GM12878 (cell line): ENCODE results near the gene CHMP2B. TPM values are rescaled to one million over a fixed set of nuclear protein-coding genes. Genes with fewer than 3 reads are reported as not detected.

ENCODE experiments used
- ATAC-seq: fragments of 200-7000 bp; cut with Tn5 transposase; 3 replicates; pipeline ENCODE4 v1.9.1; 2020; ENCODE audit warnings: mild to moderate bottlenecking, moderate library complexity
- BruUV-seq: library from RNA; stranded (reverse); fragments of 400-500 nt; replicated peaks from 2 replicates; lab custom pipeline; 2021; lab: Mats Ljungman, UMichigan
- CTCF ChIA-PET: fragments of 300-600 bp; sonication (Branson Sonifier 250); formaldehyde crosslinking; extraction: SDS; loops from one replicate; lab custom pipeline; 2021; ENCODE audit warnings: inconsistent platforms; lab: Yijun Ruan, JAX
- POLR2A ChIA-PET: fragments of 350-600 bp; formaldehyde crosslinking; extraction: SDS; loops from one replicate; lab custom pipeline; 2021; ENCODE audit warnings: inconsistent platforms; lab: Charles Lee
- RAD21 ChIA-PET: fragments of 300-600 bp; sonication (Branson Sonifier 250); formaldehyde crosslinking; loops from one replicate; lab custom pipeline; 2023; ENCODE audit warnings: antibody characterized with exemption; ENCODE audit not compliant: unreplicated experiment; lab: Charles Lee
- SMC1A ChIA-PET: fragments of 300-600 bp; sonication (Branson Sonifier 250); formaldehyde crosslinking; loops from one replicate; lab custom pipeline; 2023; ENCODE audit not compliant: unreplicated experiment, uncharacterized antibody; lab: Charles Lee
- DNase-seq: peaks from one replicate; pipeline ENCODE4 v3.0.0-alpha.2; 2011; ENCODE audit warnings: low read depth, low spot score
- FAIRE-seq: peaks from 3 replicates; lab custom pipeline; 2011; peaks lifted over from hg19 to GRCh38; lab: Jason Lieb, UNC
- H2AFZ ChIP-seq: 2 replicates; pipeline ENCODE4 v1.6.0; 2011; ENCODE audit warnings: low read depth, low read length, control low read depth; ENCODE audit not compliant: control insufficient read depth
- H3K27ac ChIP-seq: 2 replicates; pipeline ENCODE4 v1.5.1; 2011; ENCODE audit warnings: control low read depth; ENCODE audit not compliant: control insufficient read depth, insufficient read depth
- H3K27me3 ChIP-seq, 2 experiments: replicated peaks in 1 of 2; 2 replicates each; pipeline versions ENCODE4 v1.6.0 to v1.6.1; 2011; ENCODE audit warnings: low read length in 1 of 2; ENCODE audit not compliant: control insufficient read depth in 2 of 2, insufficient read depth in 2 of 2
- H3K36me3 ChIP-seq, 2 experiments: 2 replicates each; pipeline ENCODE4 v1.5.1; 2011; ENCODE audit warnings: low read length in 1 of 2; ENCODE audit not compliant: control insufficient read depth in 2 of 2, insufficient read depth in 2 of 2
- H3K4me1 ChIP-seq: 2 replicates; pipeline ENCODE4 v1.6.1; 2011; ENCODE audit warnings: mild to moderate bottlenecking, low read length, moderate library complexity, mixed read lengths; ENCODE audit not compliant: control insufficient read depth, insufficient read depth
- H3K4me2 ChIP-seq: 2 replicates; pipeline ENCODE4 v1.6.0; 2011; ENCODE audit warnings: control low read depth; ENCODE audit not compliant: control insufficient read depth, insufficient read depth
- H3K4me3 ChIP-seq: fragments of 200-600 bp; sonication (generic); 2 replicates; pipeline ENCODE4 v1.5.1; 2016
- H3K79me2 ChIP-seq: 2 replicates; pipeline ENCODE4 v1.6.0; 2011; ENCODE audit warnings: low read length; ENCODE audit not compliant: control insufficient read depth, insufficient read depth
- H3K9ac ChIP-seq: 2 replicates; pipeline ENCODE4 v1.8.0; 2011; ENCODE audit warnings: low read length, control low read depth, mixed read lengths; ENCODE audit not compliant: control insufficient read depth, insufficient read depth
- H3K9me3 ChIP-seq: replicated peaks from 3 replicates; pipeline ENCODE4 v1.5.1; 2011; ENCODE audit warnings: mild to moderate bottlenecking, low read length; ENCODE audit not compliant: control insufficient read depth, insufficient read depth
- H4K20me1 ChIP-seq: 2 replicates; pipeline ENCODE4 v1.6.0; 2011; ENCODE audit not compliant: control insufficient read depth, insufficient read depth
- ASH2L ChIP-seq: fragments of 300-600, 200-600 bp; sonication (generic); IDR thresholded peaks from 2 replicates; pipeline ENCODE4 v1.6.1; 2017; ENCODE audit warnings: low read depth, mild to moderate bottlenecking, borderline replicate concordance
- BCL11A ChIP-seq: IDR thresholded peaks from 2 replicates; pipeline ENCODE4 v1.6.1; 2011; ENCODE audit warnings: low read depth, low read length
- JUND ChIP-seq: IDR thresholded peaks from 2 replicates; pipeline ENCODE4 v1.6.1; 2012; ENCODE audit warnings: low read depth, mild to moderate bottlenecking, low read length, improper control_type of control experiment, moderate library complexity
- MYB ChIP-seq: fragments of 150-350 bp; IDR thresholded peaks from 2 replicates; pipeline ENCODE4 v1.6.1; 2014; ENCODE audit warnings: mild to moderate bottlenecking, low read depth, low read length, borderline replicate concordance
- NBN ChIP-seq: fragments of 450-650 bp; IDR thresholded peaks from 2 replicates; pipeline ENCODE4 v1.6.1; 2016
- PAX5 ChIP-seq: IDR thresholded peaks from 2 replicates; pipeline ENCODE4 v1.6.1; 2011; ENCODE audit warnings: low read depth, low read length, borderline replicate concordance
- PAX8 ChIP-seq: fragments of 450-650 bp; IDR thresholded peaks from 2 replicates; pipeline ENCODE4 v1.6.1; 2017; ENCODE audit warnings: mild to moderate bottlenecking, moderate library complexity
- POLR2AphosphoS5 ChIP-seq: IDR thresholded peaks from 2 replicates; pipeline ENCODE4 v1.6.1; 2011; ENCODE audit warnings: mild to moderate bottlenecking, low read length, inconsistent platforms
- RBBP5 ChIP-seq: fragments of 200-600 bp; sonication (generic); conservative IDR thresholded peaks from 2 replicates; pipeline ENCODE4 v1.6.1; 2016
- SMAD5 ChIP-seq: IDR thresholded peaks from 2 replicates; pipeline ENCODE4 v1.6.1; 2016; ENCODE audit warnings: antibody characterized with exemption, low read depth
- STAT1 ChIP-seq: fragments of 450-650 bp; conservative IDR thresholded peaks from 2 replicates; pipeline ENCODE4 v1.6.1; 2014; ENCODE audit warnings: antibody characterized with exemption, mild to moderate bottlenecking
- ZNF622 ChIP-seq: fragments of 450-650 bp; IDR thresholded peaks from 2 replicates; pipeline ENCODE4 v1.6.1; 2017; ENCODE audit warnings: mild to moderate bottlenecking, inconsistent platforms
- WGBS: methylation state at CpG from one replicate; pipeline ENCODE4 v1.1.6; 2016; ENCODE audit warnings: low lambda C conversion rate; ENCODE audit not compliant: insufficient replicate concordance, insufficient coverage; ENCODE audit errors: missing lambda C conversion rate; 5-methylcytosine and 5-hydroxymethylcytosine counted together
- in situ Hi-C: fragments of 300-500 bp; cut with MboI; formaldehyde crosslinking; loops from 9 replicates; pipeline ENCODE4 v1.14.3; 2018; ENCODE audit warnings: mixed read lengths
- intact Hi-C: fragments of 100-400 bp; cut with micrococcal nuclease; formaldehyde crosslinking; loops from one replicate; pipeline ENCODE4 v1.14.2; 2022; ENCODE audit not compliant: unreplicated experiment
- polyA plus RNA-seq, 11 experiments: library from polyadenylated mRNA; depleted of rRNA in 4 of 11; unstranded in 6 of 11; stranded (reverse) in 5 of 11; fragments of >200 nt; fragmentation: Nextera tagmentation in 4 of 11; fragmentation: Illumina TruSeq in 1 of 11; extraction: Ambion mirVana in 4 of 11; extraction: Trizol in 1 of 11; gene quantifications; 1 replicate in 1 of 11; 2 replicates in 10 of 11; pipeline versions ENCODE4 v1.2.1 to v1.2.3, GENCODE V29; 2011 to 2016; ENCODE audit warnings: inconsistent platforms in 2 of 11, missing spikeins in 2 of 11, low read depth in 1 of 11
- total RNA-seq, 4 experiments: library from RNA; depleted of rRNA in 3 of 4; stranded (reverse); fragments of >200 nt in 3 of 4; fragmentation: Illumina TruSeq in 1 of 4; extraction: Trizol in 1 of 4; gene quantifications; 2 replicates each; pipeline versions ENCODE4 v1.2.1 to v1.2.3, GENCODE V29; 2013 to 2021
- TF ChIP-seq, protein P1 (sequence below), 3 experiments: IDR thresholded peaks in 2 of 3; conservative IDR thresholded peaks in 1 of 3; 2 replicates each; pipeline ENCODE4 v1.5.1; 2011; ENCODE audit warnings: low read depth in 3 of 3, low read length in 3 of 3, mild to moderate bottlenecking in 3 of 3, control low read depth in 2 of 3, moderate library complexity in 2 of 3, inconsistent platforms in 1 of 3, mixed read lengths in 1 of 3; ENCODE audit not compliant: control insufficient read depth in 2 of 3, insufficient read depth in 1 of 3; ENCODE audit errors: extremely low read depth in 1 of 3
- TF ChIP-seq, protein P2 (sequence below): fragments of 450-650 bp; formaldehyde crosslinking; IDR thresholded peaks from 2 replicates; pipeline ENCODE4 v1.4.0; 2020; ENCODE audit warnings: mild to moderate bottlenecking, moderate library complexity
- TF ChIP-seq, protein P3 (sequence below): IDR thresholded peaks from 2 replicates; pipeline ENCODE4 v1.6.1; 2011; ENCODE audit warnings: low read depth, mild to moderate bottlenecking, low read length, moderate library complexity, borderline replicate concordance; ENCODE audit errors: extremely low read depth

The CHMP2B gene
- total and polyA plus RNA-seq, 10 of the 15 experiments (the other 5 are each of a cell fraction or from before 2014, with no cell fraction given), result 14.9 to 54.8 (median 24.6) TPM

DNA sequence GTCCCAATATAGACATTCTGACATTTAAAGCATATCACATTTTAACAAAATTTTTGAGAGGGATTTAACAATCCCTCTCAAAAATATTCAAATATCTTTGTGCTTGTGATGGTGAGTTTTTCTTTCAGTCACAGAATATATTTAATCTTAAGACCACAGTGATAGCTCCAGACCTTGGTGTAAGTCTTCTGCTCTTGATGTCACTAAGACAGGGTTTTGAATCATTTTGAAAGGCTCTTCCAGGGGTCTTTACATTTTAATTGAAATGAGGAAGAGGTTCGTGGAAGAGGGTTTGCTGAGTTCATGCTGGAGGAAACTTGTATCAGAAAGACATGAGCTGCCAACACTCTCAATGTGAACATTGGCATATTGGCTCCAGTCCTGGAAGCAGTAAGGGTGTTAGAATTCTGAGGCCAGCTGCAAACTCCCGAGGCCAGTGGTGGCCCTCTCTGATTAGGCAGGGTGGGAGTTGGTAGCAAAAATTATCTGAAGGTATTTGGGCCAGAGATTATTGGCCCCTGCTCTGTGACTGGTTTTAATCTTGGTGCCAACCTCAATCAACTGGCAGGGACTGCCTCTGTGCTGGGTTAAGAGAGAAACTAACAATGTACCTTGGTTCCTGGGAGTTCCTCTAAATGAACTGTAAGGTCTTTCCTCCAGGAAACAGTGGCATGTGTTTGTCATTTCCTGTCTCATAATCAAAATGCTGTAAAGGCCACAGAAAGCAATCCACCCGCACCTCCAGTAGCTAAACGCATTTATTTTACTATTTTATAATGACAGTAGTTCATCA, 44.0 kb downstream of the CHMP2B start:
- TF ChIP-seq JUND (no peak), ASH2L (no peak), PAX5 (no peak), SMAD5 (no peak), BCL11A (no peak), PAX8 (no peak), MYB (no peak), ZNF622 (no peak), RBBP5 (no peak), NBN (no peak), POLR2AphosphoS5 (no peak), STAT1 (no peak)
- TF ChIP-seq, protein P1, sequence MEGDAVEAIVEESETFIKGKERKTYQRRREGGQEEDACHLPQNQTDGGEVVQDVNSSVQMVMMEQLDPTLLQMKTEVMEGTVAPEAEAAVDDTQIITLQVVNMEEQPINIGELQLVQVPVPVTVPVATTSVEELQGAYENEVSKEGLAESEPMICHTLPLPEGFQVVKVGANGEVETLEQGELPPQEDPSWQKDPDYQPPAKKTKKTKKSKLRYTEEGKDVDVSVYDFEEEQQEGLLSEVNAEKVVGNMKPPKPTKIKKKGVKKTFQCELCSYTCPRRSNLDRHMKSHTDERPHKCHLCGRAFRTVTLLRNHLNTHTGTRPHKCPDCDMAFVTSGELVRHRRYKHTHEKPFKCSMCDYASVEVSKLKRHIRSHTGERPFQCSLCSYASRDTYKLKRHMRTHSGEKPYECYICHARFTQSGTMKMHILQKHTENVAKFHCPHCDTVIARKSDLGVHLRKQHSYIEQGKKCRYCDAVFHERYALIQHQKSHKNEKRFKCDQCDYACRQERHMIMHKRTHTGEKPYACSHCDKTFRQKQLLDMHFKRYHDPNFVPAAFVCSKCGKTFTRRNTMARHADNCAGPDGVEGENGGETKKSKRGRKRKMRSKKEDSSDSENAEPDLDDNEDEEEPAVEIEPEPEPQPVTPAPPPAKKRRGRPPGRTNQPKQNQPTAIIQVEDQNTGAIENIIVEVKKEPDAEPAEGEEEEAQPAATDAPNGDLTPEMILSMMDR (IDR thresholded peaks at IDR 0.05 in 2 of 3, conservative IDR thresholded peaks at IDR 0.05 in 1 of 3; ENCODE audit: control insufficient read depth in 2 of 3, extremely low read depth in 1 of 3, insufficient read depth in 1 of 3, low read depth in 3 of 3, low read length in 3 of 3), result no peak
- TF ChIP-seq, protein P2, sequence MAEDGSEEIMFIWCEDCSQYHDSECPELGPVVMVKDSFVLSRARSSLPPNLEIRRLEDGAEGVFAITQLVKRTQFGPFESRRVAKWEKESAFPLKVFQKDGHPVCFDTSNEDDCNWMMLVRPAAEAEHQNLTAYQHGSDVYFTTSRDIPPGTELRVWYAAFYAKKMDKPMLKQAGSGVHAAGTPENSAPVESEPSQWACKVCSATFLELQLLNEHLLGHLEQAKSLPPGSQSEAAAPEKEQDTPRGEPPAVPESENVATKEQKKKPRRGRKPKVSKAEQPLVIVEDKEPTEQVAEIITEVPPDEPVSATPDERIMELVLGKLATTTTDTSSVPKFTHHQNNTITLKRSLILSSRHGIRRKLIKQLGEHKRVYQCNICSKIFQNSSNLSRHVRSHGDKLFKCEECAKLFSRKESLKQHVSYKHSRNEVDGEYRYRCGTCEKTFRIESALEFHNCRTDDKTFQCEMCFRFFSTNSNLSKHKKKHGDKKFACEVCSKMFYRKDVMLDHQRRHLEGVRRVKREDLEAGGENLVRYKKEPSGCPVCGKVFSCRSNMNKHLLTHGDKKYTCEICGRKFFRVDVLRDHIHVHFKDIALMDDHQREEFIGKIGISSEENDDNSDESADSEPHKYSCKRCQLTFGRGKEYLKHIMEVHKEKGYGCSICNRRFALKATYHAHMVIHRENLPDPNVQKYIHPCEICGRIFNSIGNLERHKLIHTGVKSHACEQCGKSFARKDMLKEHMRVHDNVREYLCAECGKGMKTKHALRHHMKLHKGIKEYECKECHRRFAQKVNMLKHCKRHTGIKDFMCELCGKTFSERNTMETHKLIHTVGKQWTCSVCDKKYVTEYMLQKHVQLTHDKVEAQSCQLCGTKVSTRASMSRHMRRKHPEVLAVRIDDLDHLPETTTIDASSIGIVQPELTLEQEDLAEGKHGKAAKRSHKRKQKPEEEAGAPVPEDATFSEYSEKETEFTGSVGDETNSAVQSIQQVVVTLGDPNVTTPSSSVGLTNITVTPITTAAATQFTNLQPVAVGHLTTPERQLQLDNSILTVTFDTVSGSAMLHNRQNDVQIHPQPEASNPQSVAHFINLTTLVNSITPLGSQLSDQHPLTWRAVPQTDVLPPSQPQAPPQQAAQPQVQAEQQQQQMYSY (CRISPR knock-in tag), result no peak
- TF ChIP-seq, protein P3, sequence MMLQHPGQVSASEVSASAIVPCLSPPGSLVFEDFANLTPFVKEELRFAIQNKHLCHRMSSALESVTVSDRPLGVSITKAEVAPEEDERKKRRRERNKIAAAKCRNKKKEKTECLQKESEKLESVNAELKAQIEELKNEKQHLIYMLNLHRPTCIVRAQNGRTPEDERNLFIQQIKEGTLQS, result no peak
- Histone ChIP-seq H3K79me2 (no peaks in the 10 kb centered on the region), H3K9me3 (no peaks in the 10 kb centered on the region), H3K27me3 (no peaks in the 10 kb centered on the region), H3K9ac (no peak overlapping the region), H3K27ac (no peak overlapping the region), H3K4me3 (no peak overlapping the region), H3K36me3 (no peaks in the 10 kb centered on the region), H4K20me1 (no peaks in the 10 kb centered on the region), H3K4me2 (no peak overlapping the region), H2AFZ (no peak overlapping the region), H3K4me1 (no peaks in the 10 kb centered on the region)
- CTCF ChIA-PET, result interaction anchor here (1.4 to 2.2 kb wide), 4 partner anchors 10 to 27 kb away, joined by 6 to 11 read pairs (median 6); no protein-coding TSS in a partner anchor
- WGBS, result 14% methylated on average over 4 of the region's 4 CpGs
- BruUV-seq, result no TSS peak
- no peak for ATAC-seq
- no peak for DNase-seq
- SMC1A ChIA-PET, result interaction anchor here (1.3 kb wide), 1 partner anchor 10 kb away, joined by 3 read pairs; no protein-coding TSS in a partner anchor
- intact Hi-C loops (no loop called here), in situ Hi-C loops (no loop called here)
- RAD21 ChIA-PET, result no interaction called here
- no peak for FAIRE-seq
- POLR2A ChIA-PET, result no interaction called here
